ENCODE measurements around the gene PBX1. TPM values are rescaled to one million over a fixed set of nuclear protein-coding genes. Genes with fewer than 3 reads are reported as not detected.

PBX1 gene
- total and polyA plus RNA-seq, 10 of the 15 experiments (the other 5 are each of a cell fraction or from before 2014, with no cell fraction given) = 0.05 to 0.28 (median 0.11) TPM; not detected in 5

GRCh38 chr1:164589408-164589807 lies 30.4 kb downstream of the PBX1 start:
- Histone ChIP-seq H3K4me2 (ENCODE audit: control insufficient read depth, insufficient read depth) (no peak overlapping the region), H3K79me2 (ENCODE audit: control insufficient read depth, insufficient read depth, low read length) (no peaks in the 10 kb centered on the region), H3K4me3 (no peak overlapping the region), H3K9me3 (replicated peaks; ENCODE audit: control insufficient read depth, insufficient read depth, low read length) (no peaks in the 10 kb centered on the region), H3K27ac (ENCODE audit: control insufficient read depth, insufficient read depth) (no peak overlapping the region), H2AFZ (ENCODE audit: control insufficient read depth, low read depth, low read length) (no peak overlapping the region), H3K27me3 (replicated peaks in 1 of 2; ENCODE audit: control insufficient read depth in 2 of 2, insufficient read depth in 2 of 2, low read length in 1 of 2) (no peaks in the 10 kb centered on the region), H3K9ac (ENCODE audit: control insufficient read depth, insufficient read depth, low read length) (no peak overlapping the region), H3K4me1 (ENCODE audit: control insufficient read depth, insufficient read depth, low read length) (no peaks in the 10 kb centered on the region), H4K20me1 (ENCODE audit: control insufficient read depth, insufficient read depth) (no peaks in the 10 kb centered on the region), H3K36me3 (ENCODE audit: control insufficient read depth in 2 of 2, insufficient read depth in 2 of 2, low read length in 1 of 2) (no peaks in the 10 kb centered on the region)
- CTCF ChIA-PET = no interaction called here
- TF ChIP-seq ZBED1 (IDR thresholded peaks at IDR 0.05; ENCODE audit: borderline replicate concordance) = no peak
- no peak for TF ChIP-seq SRF (IDR thresholded peaks at IDR 0.05; ENCODE audit: low read depth in 2 of 2, low read length in 2 of 2)
- TF ChIP-seq NR2C2 (IDR thresholded peaks at IDR 0.05; ENCODE audit: borderline replicate concordance, control insufficient read depth, insufficient read length, low read depth) = no peak
- TF ChIP-seq ESRRA (IDR thresholded peaks at IDR 0.05; ENCODE audit: low read length) = no peak
- TF ChIP-seq FOXM1 (IDR thresholded peaks at IDR 0.05; ENCODE audit: low read depth, low read length) = no peak
- TF ChIP-seq ZNF217 (IDR thresholded peaks at IDR 0.05) = no peak
- no peak for TF ChIP-seq TCF12 (IDR thresholded peaks at IDR 0.05; ENCODE audit: low read depth, low read length)
- TF ChIP-seq TAF1 (IDR thresholded peaks at IDR 0.05; ENCODE audit: borderline replicate concordance, low read depth, low read length) = no peak
- TF ChIP-seq STAT3 (IDR thresholded peaks at IDR 0.05; ENCODE audit: low read depth, low read length) = no peak
- no peak for TF ChIP-seq BCL3 (IDR thresholded peaks at IDR 0.05; ENCODE audit: borderline replicate concordance, insufficient read depth, low read depth, low read length, poor library complexity, severe bottlenecking)
- no peak for TF ChIP-seq CREM (IDR thresholded peaks at IDR 0.05; ENCODE audit: low read depth)
- no peak for TF ChIP-seq RELA (IDR thresholded peaks at IDR 0.05; ENCODE audit: borderline replicate concordance, partially characterized antibody)
- in situ Hi-C loops (cut with MboI) (no loop called here), intact Hi-C loops (cut with micrococcal nuclease; ENCODE audit: unreplicated experiment) (no loop called here)
- ATAC-seq = no peak
- POLR2A ChIA-PET = no interaction called here
- no TSS peak for BruUV-seq (replicated peaks)
- 3% methylated on average over 3 of the region's 3 CpGs for WGBS (ENCODE audit: insufficient coverage, insufficient replicate concordance, low lambda C conversion rate, missing lambda C conversion rate)
- no peak for FAIRE-seq
- SMC1A ChIA-PET (ENCODE audit: uncharacterized antibody, unreplicated experiment) = no interaction called here
- DNase-seq (ENCODE audit: low read depth, low spot score) = no peak
- RAD21 ChIA-PET (ENCODE audit: unreplicated experiment) = no interaction called here
